Trophoblast cell (in vitro differentiated cells and primary cell): Measurements from ENCODE around the gene DLG2.
"Not testable (repeated sequence)": the region's sequence is repeated elsewhere in the genome, so short reads cannot be mapped to it uniquely, and the experiment has no call there.

ENCODE experiments used
- DNase-seq, 2 donors: peaks; one replicate each; pipeline ENCODE4 v3.0.0-alpha.2; 2016
- H2AFZ ChIP-seq: 2 replicates; pipeline ENCODE4 v1.6.1; 2013; ENCODE audit warnings: low read length, moderate library complexity, mild to moderate bottlenecking; ENCODE audit not compliant: insufficient read depth, poor library complexity
- H2AK5ac ChIP-seq: 2 replicates; pipeline ENCODE4 v1.6.1; 2013; ENCODE audit warnings: mild to moderate bottlenecking, low read length
- H2BK120ac ChIP-seq: 2 replicates; pipeline ENCODE4 v1.6.1; 2013; ENCODE audit warnings: low read length, mild to moderate bottlenecking, moderate library complexity; ENCODE audit not compliant: insufficient read depth, poor library complexity
- H2BK12ac ChIP-seq: 2 replicates; pipeline ENCODE4 v1.6.1; 2013; ENCODE audit warnings: mild to moderate bottlenecking, low read length, moderate library complexity
- H2BK5ac ChIP-seq: 2 replicates; pipeline ENCODE4 v1.6.1; 2013; ENCODE audit warnings: low read length, low read depth, moderate library complexity, mild to moderate bottlenecking; ENCODE audit not compliant: poor library complexity
- H3K14ac ChIP-seq: 2 replicates; pipeline ENCODE4 v1.6.1; 2013; ENCODE audit warnings: mild to moderate bottlenecking, low read length
- H3K18ac ChIP-seq: 2 replicates; pipeline ENCODE4 v1.6.1; 2013; ENCODE audit warnings: mild to moderate bottlenecking, low read length
- H3K23ac ChIP-seq: 2 replicates; pipeline ENCODE4 v1.6.1; 2013; ENCODE audit warnings: low read length
- H3K27ac ChIP-seq: 2 replicates; pipeline ENCODE4 v1.5.1; 2013; ENCODE audit warnings: low read depth, mild to moderate bottlenecking, inconsistent platforms, low read length, moderate library complexity
- H3K27me3 ChIP-seq: 2 replicates; pipeline ENCODE4 v1.6.1; 2013; ENCODE audit warnings: inconsistent platforms, mild to moderate bottlenecking, low read length, moderate library complexity; ENCODE audit not compliant: insufficient read depth
- H3K36me3 ChIP-seq, 2 experiments: 1 replicate in 1 of 2; 2 replicates in 1 of 2; pipeline ENCODE4 v1.6.1; 2013; ENCODE audit warnings: low read length in 2 of 2, mild to moderate bottlenecking in 2 of 2, moderate library complexity in 1 of 2; ENCODE audit not compliant: insufficient read depth in 2 of 2, control insufficient read depth in 1 of 2
- H3K4ac ChIP-seq: 2 replicates; pipeline ENCODE4 v1.6.1; 2013; ENCODE audit warnings: low read depth, mild to moderate bottlenecking, low read length, moderate library complexity
- H3K4me1 ChIP-seq, 2 experiments: 1 replicate in 1 of 2; 2 replicates in 1 of 2; pipeline ENCODE4 v1.6.1; 2013; ENCODE audit warnings: low read length in 2 of 2, mild to moderate bottlenecking in 2 of 2, moderate library complexity in 1 of 2; ENCODE audit not compliant: insufficient read depth in 2 of 2, control insufficient read depth in 1 of 2
- H3K4me2 ChIP-seq: 2 replicates; pipeline ENCODE4 v1.6.1; 2013; ENCODE audit warnings: inconsistent platforms, mild to moderate bottlenecking, low read length, moderate library complexity
- H3K4me3 ChIP-seq: 2 replicates; pipeline ENCODE4 v1.5.1; 2013; ENCODE audit warnings: mild to moderate bottlenecking, low read depth, low read length, inconsistent platforms
- H3K79me1 ChIP-seq: one replicate; pipeline ENCODE4 v1.6.1; 2013; ENCODE audit warnings: low read length
- H3K79me2 ChIP-seq: 2 replicates; pipeline ENCODE4 v1.6.1; 2013; ENCODE audit warnings: low read length, mild to moderate bottlenecking; ENCODE audit not compliant: control insufficient read depth, insufficient read depth, poor library complexity
- H3K9ac ChIP-seq: 2 replicates; pipeline ENCODE4 v1.6.1; 2013; ENCODE audit warnings: mild to moderate bottlenecking, low read length
- H3K9me3 ChIP-seq: 2 replicates; pipeline ENCODE4 v1.6.1; 2013; ENCODE audit warnings: low read depth, mild to moderate bottlenecking, control low read depth, inconsistent platforms, low read length; ENCODE audit not compliant: insufficient read depth
- H4K12ac ChIP-seq: 2 replicates; pipeline ENCODE4 v1.6.1; 2013; ENCODE audit warnings: low read depth, mild to moderate bottlenecking, low read length, moderate library complexity
- H4K8ac ChIP-seq: 2 replicates; pipeline ENCODE4 v1.6.1; 2013; ENCODE audit warnings: low read depth, mild to moderate bottlenecking, low read length, moderate library complexity
- H4K91ac ChIP-seq: one replicate; pipeline ENCODE4 v1.6.1; 2013; ENCODE audit warnings: low read depth, mild to moderate bottlenecking, low read length, moderate library complexity
- WGBS: extraction: QIAGEN DNeasy Blood & Tissue Kit; methylation state at CpG from one replicate; pipeline ENCODE4 v1.1.7; 2013; ENCODE audit warnings: missing lambda C conversion rate; ENCODE audit not compliant: insufficient read length, insufficient coverage; ENCODE audit errors: extremely low coverage; 5-methylcytosine and 5-hydroxymethylcytosine counted together

DLG2 gene

GRCh38 chr11:85110246-85110645 is 516.9 kb downstream of the DLG2 start:
- H3K79me2 ChIP-seq, H3K79me1 ChIP-seq, H3K4me2 ChIP-seq, H3K27me3 ChIP-seq, H3K18ac ChIP-seq, H2AFZ ChIP-seq, H3K9ac ChIP-seq, H3K4me1 ChIP-seq, H2AK5ac ChIP-seq, H2BK120ac ChIP-seq, H4K8ac ChIP-seq, H3K4ac ChIP-seq, DNase-seq, H3K14ac ChIP-seq, H3K23ac ChIP-seq, H2BK5ac ChIP-seq, H4K91ac ChIP-seq, H3K27ac ChIP-seq, H3K36me3 ChIP-seq, H3K4me3 ChIP-seq, H4K12ac ChIP-seq, H3K9me3 ChIP-seq, H2BK12ac ChIP-seq: not testable (repeated sequence)
- WGBS, result no CpG with 5 or more reads among the region's 1 CpG

DNA sequence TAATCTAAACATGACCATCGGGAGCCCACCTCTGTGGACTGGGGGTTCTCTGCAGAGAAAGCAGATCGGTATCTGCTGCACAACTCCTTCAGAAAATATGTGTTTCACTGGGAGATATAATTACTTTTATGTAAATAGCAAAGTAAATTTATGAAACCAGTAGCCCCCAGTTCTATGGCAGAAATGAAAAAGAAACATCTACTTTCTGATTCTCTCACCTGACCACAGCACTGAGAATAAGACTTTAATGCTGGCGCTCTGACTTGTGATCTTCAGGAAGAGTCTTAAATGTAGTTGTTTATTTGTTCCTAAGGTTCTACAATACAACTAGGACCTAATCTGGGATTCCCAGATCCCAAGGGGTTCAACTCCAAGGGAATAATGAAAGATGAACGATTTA is 518.0 kb downstream of the DLG2 start:
- Histone ChIP-seq H4K8ac (no peak overlapping the region), H2AK5ac (no peak overlapping the region), H3K18ac (no peak overlapping the region), H3K79me1 (no peaks in the 10 kb centered on the region), H3K4me2 (no peak overlapping the region), H2BK120ac (no peak overlapping the region), H3K27ac (no peak overlapping the region), H2BK12ac (no peak overlapping the region), H2BK5ac (no peak overlapping the region), H2AFZ (no peak overlapping the region), H3K14ac (no peak overlapping the region), H3K79me2 (no peaks in the 10 kb centered on the region), H4K12ac (no peak overlapping the region), H3K23ac (no peak overlapping the region), H3K9ac (no peak overlapping the region), H3K4ac (no peak overlapping the region), H4K91ac (no peak overlapping the region), H3K4me3 (no peak overlapping the region), H3K36me3 (no peaks in the 10 kb centered on the region), H3K27me3 (no peaks in the 10 kb centered on the region), H3K9me3 (no peaks in the 10 kb centered on the region), H3K4me1 (no peaks in the 10 kb centered on the region)
- no CpG with 5 or more reads among the region's 4 CpGs for WGBS
- no peak for DNase-seq

GRCh38 chr11:85105868-85106267 is 521.3 kb downstream of the DLG2 start:
- no peaks in the 10 kb centered on the region for H3K36me3 ChIP-seq
- H3K4me2 ChIP-seq, result no peak overlapping the region
- no peak overlapping the region for H2AFZ ChIP-seq
- no peak overlapping the region for H4K12ac ChIP-seq
- H2BK12ac ChIP-seq, result no peak overlapping the region
- H3K27ac ChIP-seq, result no peak overlapping the region
- DNase-seq, result no peak
- H3K18ac ChIP-seq, result no peak overlapping the region
- no peaks in the 10 kb centered on the region for H3K9me3 ChIP-seq
- H3K4ac ChIP-seq, result no peak overlapping the region
- no peak overlapping the region for H3K14ac ChIP-seq
- no peaks in the 10 kb centered on the region for H3K79me1 ChIP-seq
- H3K9ac ChIP-seq, result no peak overlapping the region
- no peaks in the 10 kb centered on the region for H3K79me2 ChIP-seq
- H3K4me3 ChIP-seq, result no peak overlapping the region
- no peak overlapping the region for H2BK5ac ChIP-seq
- no peaks in the 10 kb centered on the region for H3K27me3 ChIP-seq
- H4K91ac ChIP-seq, result no peak overlapping the region
- no peaks in the 10 kb centered on the region for H3K4me1 ChIP-seq
- H3K23ac ChIP-seq, result no peak overlapping the region
- no peak overlapping the region for H2AK5ac ChIP-seq
- no peak overlapping the region for H4K8ac ChIP-seq
- H2BK120ac ChIP-seq, result no peak overlapping the region

GRCh38 chr11:85099522-85099921 is 527.6 kb downstream of the DLG2 start:
- Histone ChIP-seq H2BK12ac (no peak overlapping the region), H3K4me3 (no peak overlapping the region), H4K8ac (no peak overlapping the region), H4K12ac (no peak overlapping the region), H3K27me3 (no peaks in the 10 kb centered on the region), H2BK5ac (no peak overlapping the region), H3K27ac (no peak overlapping the region), H2AK5ac (no peak overlapping the region), H3K79me2 (no peaks in the 10 kb centered on the region), H3K18ac (no peak overlapping the region), H2AFZ (no peak overlapping the region), H2BK120ac (no peak overlapping the region), H3K23ac (no peak overlapping the region), H3K4me2 (no peak overlapping the region), H3K9ac (no peak overlapping the region), H3K79me1 (no peaks in the 10 kb centered on the region), H3K14ac (no peak overlapping the region), H3K9me3 (no peaks in the 10 kb centered on the region), H3K4ac (no peak overlapping the region), H3K36me3 (no peaks in the 10 kb centered on the region), H4K91ac (no peak overlapping the region), H3K4me1 (no peaks in the 10 kb centered on the region)
- WGBS, result no CpG with 5 or more reads among the region's 3 CpGs
- DNase-seq, result no peak

DNA sequence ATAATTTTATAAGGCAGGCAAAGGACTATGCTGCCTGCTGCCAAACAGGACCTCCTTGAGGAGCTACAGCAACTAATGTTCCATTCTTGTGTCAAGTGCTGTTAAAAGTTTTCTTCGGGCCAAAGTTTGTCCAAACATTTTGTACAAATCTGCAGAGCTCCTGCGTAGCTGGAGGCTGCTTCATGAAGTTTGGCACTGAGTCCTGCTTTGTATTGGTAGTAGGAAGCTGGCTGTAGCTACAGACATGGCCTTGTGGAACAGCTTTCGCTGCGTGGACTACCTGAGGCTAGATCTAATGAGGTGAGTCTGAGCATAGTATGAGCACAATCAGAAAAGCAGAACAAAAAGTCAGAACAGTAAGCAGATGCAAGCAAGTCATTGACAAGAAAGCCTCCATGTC is 528.1 kb downstream of the DLG2 start:
- H2AFZ ChIP-seq, result peak overlapping the region; percentile 17
- H4K8ac ChIP-seq, result no peak overlapping the region
- H3K36me3 ChIP-seq, result no peaks in the 10 kb centered on the region
- no peak overlapping the region for H4K12ac ChIP-seq
- H3K4ac ChIP-seq, result no peak overlapping the region
- no CpG with 5 or more reads among the region's 4 CpGs for WGBS
- no peak overlapping the region for H3K18ac ChIP-seq
- H3K4me3 ChIP-seq, result no peak overlapping the region
- H3K9me3 ChIP-seq, result no peaks in the 10 kb centered on the region
- no peak overlapping the region for H2AK5ac ChIP-seq
- DNase-seq, result no peak
- H3K27me3 ChIP-seq, result no peaks in the 10 kb centered on the region
- no peak overlapping the region for H3K9ac ChIP-seq
- H2BK12ac ChIP-seq, result no peak overlapping the region
- no peak overlapping the region for H3K4me2 ChIP-seq
- no peak overlapping the region for H2BK120ac ChIP-seq
- no peaks in the 10 kb centered on the region for H3K79me2 ChIP-seq
- no peak overlapping the region for H3K14ac ChIP-seq
- H2BK5ac ChIP-seq, result no peak overlapping the region
- no peak overlapping the region for H3K27ac ChIP-seq
- no peak overlapping the region for H3K23ac ChIP-seq
- no peaks in the 10 kb centered on the region for H3K79me1 ChIP-seq
- H4K91ac ChIP-seq, result no peak overlapping the region
- no peaks in the 10 kb centered on the region for H3K4me1 ChIP-seq
